Hippocampal formation (tissue), 2 donors: Measurements from ENCODE around the gene DISP3.

ENCODE experiments used
- DNase-seq, 2 donors: peaks; one replicate each; lab custom pipeline; 2025; lab: John Stamatoyannopoulos, UW

DISP3 gene

DNA sequence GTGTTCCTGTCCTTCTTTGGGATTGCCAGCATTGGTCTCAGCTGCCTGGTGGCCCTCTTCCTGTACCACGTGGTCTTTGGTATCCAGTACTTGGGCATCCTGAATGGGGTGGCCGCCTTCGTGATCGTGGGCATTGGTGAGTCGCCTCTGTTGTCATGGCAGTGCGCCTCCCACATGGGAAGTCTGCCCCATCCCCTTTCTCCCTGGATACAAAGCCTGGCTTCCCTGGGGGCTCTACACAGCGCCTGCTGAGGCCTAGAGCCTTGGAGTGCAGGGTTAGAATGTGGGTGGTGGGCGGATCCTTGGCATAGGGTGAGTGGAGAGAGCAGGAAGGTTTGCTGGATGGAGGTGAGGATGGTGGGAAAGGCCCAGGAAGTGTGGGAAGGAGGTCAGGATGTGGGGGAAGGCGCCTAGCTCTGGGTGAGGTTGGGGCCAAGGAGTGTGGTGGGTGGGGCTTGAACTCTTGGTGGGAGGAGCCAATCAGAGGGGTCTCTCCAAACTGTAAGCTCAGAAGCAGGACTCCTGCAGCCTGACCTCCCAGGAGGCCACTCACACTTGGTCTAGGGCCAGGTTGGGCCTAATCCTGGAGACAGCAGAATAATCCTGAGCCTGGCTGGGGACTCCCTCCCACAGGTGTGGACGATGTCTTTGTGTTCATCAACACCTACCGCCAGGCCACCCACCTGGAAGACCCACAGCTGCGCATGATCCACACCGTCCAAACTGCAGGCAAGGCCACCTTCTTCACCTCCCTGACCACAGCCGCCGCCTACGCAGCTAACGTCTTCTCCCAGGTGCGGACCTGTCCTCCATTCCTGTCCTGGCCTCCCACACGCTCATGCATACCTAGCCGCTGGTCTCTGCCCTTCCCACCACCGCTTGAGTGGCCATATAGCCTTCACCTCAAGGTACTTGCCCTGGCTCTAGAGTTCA is 36.7 kb downstream of the DISP3 start:
- no peak for DNase-seq

GRCh38 chr1:11516961-11517635 is 38.1 kb downstream of the DISP3 start:
- DNase-seq, result no peak

- DNase-seq, result no peak
Observed at GRCh38 chr1:11518016-11518701, 39.2 kb downstream of the DISP3 start.

DNA sequence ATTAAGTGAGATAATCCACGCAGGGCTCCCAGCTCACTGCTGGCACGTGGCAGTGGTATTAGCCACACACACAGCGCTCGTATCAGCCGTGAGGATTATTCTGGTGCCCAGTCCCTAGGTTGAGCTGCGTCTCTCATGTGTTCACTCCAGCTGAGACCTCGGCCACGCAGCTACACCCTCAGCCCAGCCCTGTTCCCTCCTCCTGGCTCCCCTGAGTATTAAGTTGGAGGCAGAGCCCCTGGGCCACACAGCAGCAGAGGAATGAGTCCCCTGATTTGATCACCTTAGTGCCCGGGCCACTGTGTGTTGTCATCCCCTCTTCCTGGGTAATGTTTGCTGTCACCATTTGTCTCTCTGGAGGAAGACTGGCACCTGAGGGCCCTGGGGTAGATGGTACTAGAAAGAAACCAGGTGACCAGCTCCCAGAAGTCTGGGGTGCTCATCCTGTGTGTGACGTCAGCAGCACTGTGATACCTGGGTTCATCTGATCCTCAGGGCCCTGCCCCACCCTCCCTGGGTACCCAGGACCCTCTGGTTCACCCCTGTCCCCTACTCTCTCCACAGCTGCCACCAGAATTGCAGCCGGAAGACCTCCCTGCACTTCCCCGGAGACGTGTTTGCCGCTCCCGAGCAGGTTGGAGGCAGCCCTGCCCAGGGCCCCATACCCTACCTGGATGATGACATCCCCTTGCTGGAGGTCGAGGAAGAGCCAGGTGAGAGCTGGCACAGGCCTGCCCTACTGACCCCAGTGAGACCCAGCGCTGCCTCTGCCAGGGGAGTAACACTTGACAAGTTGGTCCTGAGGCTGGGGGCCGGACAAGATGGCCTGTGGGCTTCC is 40.1 kb downstream of the DISP3 start:
- DNase-seq, result no peak

DNA sequence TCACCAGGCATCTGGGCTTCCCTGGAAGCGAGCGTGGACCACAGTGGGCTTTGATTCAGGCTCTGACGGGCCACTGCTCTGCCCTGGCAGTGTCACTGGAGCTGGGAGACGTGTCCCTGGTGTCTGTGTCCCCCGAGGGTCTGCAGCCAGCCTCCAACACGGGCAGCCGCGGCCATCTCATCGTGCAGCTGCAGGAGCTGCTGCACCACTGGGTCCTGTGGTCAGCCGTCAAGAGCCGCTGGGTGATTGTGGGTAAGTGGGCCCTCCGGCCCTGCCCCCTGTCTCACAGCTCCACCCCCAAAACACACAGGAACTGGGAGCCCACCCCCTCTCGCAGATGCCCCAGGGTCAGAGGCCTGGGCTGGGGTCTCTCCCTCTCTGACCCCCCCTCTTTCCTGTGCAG is 40.7 kb downstream of the DISP3 start:
- no peak for DNase-seq

DNA sequence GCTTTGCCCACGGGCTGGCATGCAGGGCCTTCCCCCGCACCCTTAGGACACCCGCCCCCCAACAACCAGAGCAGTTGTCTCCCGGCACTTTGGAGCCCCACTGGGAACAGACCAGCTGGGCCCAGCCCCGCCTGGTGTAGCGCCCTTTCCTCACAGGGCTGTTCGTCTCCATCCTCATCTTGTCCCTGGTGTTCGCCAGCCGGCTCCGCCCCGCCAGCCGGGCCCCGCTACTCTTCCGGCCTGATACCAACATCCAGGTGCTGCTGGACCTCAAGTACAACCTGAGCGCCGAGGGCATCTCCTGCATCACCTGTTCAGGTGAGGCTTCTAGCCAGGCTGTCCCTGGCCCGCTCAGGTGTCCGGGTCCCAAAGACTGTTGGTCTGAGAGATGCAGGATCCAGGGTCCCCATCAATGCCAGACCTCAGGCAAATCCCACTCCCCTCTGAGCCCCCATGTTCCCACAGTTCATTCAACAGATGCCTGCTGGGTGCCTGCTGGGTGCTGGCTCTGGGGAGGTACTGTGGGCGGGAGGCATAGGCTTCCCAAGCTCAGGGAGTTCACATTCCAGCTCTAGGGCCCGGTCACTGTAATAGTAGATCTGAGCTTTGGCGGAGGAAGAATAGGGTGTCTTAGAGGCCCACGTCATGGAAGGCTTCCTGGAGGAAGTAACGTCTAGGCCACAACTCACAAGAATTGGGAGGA is 41.7 kb downstream of the DISP3 start:
- DNase-seq, result no peak

- DNase-seq, result no peak
Observed at GRCh38 chr1:11521582-11522399, 42.8 kb downstream of the DISP3 start.

- no peak for DNase-seq
Observed at GRCh38 chr1:11522400-11523235, 43.7 kb downstream of the DISP3 start.

DNA sequence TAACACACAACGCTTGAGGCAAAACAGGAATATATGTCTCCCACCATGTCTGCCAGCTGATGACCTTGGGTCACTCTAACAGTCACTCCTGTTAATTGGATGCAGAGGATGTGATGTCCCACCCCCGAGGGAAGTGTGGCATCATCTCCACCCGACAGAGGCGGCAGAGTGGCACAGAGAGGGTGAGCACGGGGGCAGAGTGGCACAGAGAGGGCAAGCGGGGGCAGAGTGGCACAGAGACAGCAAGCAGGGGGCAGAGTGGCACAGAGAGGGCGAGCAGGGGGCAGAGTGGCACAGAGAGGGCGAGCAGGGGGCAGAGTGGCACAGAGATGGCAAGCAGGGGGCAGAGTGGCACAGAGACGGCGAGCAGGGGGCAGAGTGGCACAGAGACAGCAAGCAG is 44.3 kb downstream of the DISP3 start:
- no peak for DNase-seq

GRCh38 chr1:11523746-11524464 is 45.0 kb downstream of the DISP3 start:
- DNase-seq, result no peak

- DNase-seq, result no peak
Observed at GRCh38 chr1:11524465-11525150, 45.7 kb downstream of the DISP3 start.

GRCh38 chr1:11525151-11525505 is 46.2 kb downstream of the DISP3 start:
- no peak for DNase-seq

DNA sequence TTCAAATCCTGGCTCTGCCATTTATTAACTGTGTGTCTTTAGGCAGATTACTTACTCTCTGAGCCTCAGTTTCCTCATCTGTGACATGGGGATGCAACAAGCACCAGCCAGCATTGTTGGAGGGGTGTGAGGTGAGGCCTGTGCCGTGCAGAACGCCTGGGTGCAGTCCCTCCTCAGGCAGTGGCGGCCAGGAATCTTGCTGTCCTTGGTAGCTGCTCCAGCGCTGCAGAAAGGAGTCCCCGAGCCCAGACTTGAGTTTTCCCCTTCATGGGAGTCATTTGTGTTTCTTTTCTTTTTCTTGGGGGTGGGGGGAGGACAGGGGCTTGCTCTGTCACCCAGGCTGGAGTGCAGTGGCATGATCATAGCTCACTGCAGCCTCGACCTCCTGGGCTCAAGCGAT is 46.6 kb downstream of the DISP3 start:
- DNase-seq, result no peak

- DNase-seq, result no peak
Observed at GRCh38 chr1:11526071-11526895, 47.3 kb downstream of the DISP3 start.

- no peak for DNase-seq
Observed at GRCh38 chr1:11527541-11528452, 48.8 kb downstream of the DISP3 start.

DNA sequence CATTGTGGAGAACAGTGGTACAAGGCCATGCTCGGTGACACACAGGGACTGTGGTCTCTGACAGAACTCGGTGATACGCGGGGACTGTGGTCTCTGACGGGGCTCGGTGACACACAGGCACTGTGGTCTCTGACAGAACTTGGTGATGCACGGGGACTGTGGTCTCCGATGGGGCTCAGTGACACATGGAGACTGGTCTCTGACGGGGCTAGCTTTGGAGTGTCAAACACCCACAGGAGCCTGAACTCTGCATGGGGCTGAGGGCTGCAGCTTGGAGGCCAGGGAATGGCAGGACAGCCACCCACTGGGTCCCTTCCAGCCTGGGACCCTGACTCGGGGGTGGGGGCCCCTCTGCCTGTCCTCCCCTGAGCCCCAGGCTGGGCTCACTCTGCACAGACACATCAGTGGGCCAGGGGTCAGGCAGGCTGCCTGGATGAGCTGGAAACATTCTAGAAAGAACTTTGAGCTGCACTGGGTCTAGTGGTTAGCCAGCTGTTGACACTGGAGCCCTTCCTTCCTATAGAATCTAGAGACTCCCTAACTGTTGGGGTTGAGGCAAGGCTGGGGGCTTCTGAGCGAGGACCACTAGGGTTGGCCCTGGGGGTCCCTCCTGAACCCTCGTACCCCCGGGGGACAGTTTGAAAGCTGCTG is 49.8 kb downstream of the DISP3 start:
- no peak for DNase-seq
